T-helper 2 cell treated with Interferon-gamma antibody and Interleukin-4, amounts not matched to agents 5 μg/mL and 100 μg/mL, for 36 hours (primary cell): ENCODE results near the gene TUBGCP6.
A peak's percentile ranks its signal among the peaks of the same experiment; 100 is the strongest.
"Not testable (repeated sequence)": the region's sequence is repeated elsewhere in the genome, so short reads cannot be mapped to it uniquely, and the experiment has no call there.

Source experiments
- DNase-seq: peaks from one replicate; pipeline ENCODE4 v3.0.0; 2021; ENCODE audit warnings: low spot score
- H3K27ac Mint-ChIP-seq: one replicate; pipeline ENCODE4 v1.8.0; 2021; ENCODE audit warnings: mild to moderate bottlenecking, mixed read lengths
- H3K27me3 Mint-ChIP-seq: one replicate; pipeline ENCODE4 v1.8.0; 2021; ENCODE audit warnings: low read depth, mixed read lengths
- H3K36me3 Mint-ChIP-seq: one replicate; pipeline ENCODE4 v1.8.0; 2021; ENCODE audit warnings: low read depth, mixed read lengths
- H3K4me1 Mint-ChIP-seq: one replicate; pipeline ENCODE4 v1.8.0; 2021; ENCODE audit warnings: low read depth, mixed read lengths
- H3K4me3 Mint-ChIP-seq: one replicate; pipeline ENCODE4 v1.8.0; 2022; ENCODE audit warnings: mild to moderate bottlenecking, moderate library complexity, mixed read lengths
- H3K9me3 Mint-ChIP-seq: one replicate; pipeline ENCODE4 v1.8.0; 2021; ENCODE audit warnings: mixed read lengths

TUBGCP6 gene

DNA sequence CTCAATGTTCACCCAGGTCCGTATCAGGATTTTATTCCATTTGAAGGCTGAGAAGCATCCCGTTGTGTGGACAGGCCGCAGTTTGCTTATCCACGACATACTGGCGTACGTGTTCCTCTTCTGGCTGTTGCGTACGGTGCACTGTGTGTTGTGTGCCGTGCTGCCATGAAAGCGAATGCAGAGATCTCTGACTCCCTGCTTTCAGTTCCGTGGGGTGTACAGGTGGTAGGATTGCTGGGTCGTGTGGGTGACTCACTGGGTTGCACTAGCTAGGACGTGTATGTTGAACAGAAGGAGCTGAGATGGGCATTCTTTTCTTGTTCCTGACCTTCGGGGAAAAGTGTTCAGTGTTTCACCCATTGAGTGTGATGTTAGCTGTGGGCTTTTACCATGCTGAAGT, 33.7 kb downstream of the TUBGCP6 start:
- Mint-ChIP-seq H3K9me3 (no peaks in the 10 kb centered on the region), H3K27ac (no peak overlapping the region), H3K4me3 (no peak overlapping the region), H3K27me3 (no peaks in the 10 kb centered on the region), H3K4me1 (peaks cover 3% of the 10 kb centered on the region), H3K36me3 (peaks cover 31% of the 10 kb centered on the region)
- DNase-seq: no peak

DNA sequence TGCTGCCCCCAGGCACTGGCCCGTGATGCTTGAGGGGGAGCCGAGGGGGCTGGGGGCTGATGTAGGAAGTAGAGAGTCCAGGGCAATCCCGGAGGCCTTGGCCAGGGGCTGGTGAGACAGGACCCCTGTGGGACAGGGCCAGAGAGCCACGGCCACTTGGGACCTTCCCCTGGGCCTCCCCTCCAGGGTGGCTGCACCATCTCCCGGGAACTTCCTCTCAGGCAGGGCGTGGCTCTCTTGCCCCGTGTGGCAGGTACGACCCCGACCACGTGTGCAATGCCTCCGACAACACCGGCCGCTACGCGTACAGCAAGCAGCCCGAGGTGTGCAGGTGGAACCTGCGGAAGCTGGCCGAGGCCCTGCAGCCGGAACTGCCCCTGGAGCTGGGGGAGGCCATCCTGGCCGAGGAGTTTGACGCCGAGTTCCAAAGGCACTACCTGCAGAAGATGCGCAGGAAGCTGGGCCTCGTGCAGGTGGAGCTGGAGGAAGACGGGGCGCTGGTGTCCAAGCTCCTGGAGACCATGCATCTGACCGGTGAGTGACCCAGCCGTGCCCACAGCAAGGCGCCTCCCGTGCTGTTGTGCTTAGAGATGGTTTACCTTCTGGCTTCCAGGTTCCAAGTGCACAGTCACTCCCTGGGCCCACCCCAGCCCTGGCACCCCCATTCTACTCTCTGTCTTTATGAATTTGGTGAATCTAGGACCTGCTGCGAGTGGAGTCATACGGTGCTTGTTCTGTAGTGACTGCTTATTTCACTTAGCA, 34.3 kb downstream of the TUBGCP6 start:
- peaks cover 3% of the 10 kb centered on the region for H3K4me1 Mint-ChIP-seq
- H3K36me3 Mint-ChIP-seq: peaks cover 27% of the 10 kb centered on the region
- no peaks in the 10 kb centered on the region for H3K27me3 Mint-ChIP-seq
- no peak overlapping the region for H3K27ac Mint-ChIP-seq
- no peaks in the 10 kb centered on the region for H3K9me3 Mint-ChIP-seq
- H3K4me3 Mint-ChIP-seq: no peak overlapping the region
- DNase-seq: no peak

DNA sequence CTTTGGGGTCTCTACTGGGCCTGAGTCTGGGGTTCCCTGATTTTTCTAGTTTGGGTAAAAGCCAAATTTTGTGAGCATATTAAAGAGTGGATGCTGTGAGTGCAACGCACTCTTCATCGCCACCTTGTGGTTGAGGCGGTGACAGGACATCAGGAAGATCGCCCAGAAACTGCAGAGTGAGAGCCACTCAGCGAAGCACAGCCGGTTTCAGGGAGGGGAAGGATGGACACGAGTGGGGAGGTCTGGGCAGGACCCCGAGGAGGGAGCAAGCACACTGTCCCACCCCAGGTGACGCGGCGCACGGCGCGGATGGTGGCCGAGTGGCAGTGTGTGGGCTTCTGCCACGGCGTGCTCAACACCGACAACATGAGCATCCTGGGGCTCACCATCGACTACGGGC, 34.9 kb downstream of the TUBGCP6 start:
- Mint-ChIP-seq H3K9me3 (no peaks in the 10 kb centered on the region), H3K4me3 (no peak overlapping the region), H3K4me1 (peaks cover 4% of the 10 kb centered on the region), H3K27ac (peak overlapping the region; percentile 27), H3K36me3 (peaks cover 24% of the 10 kb centered on the region), H3K27me3 (no peaks in the 10 kb centered on the region)
- DNase-seq: peak; percentile 45

DNA sequence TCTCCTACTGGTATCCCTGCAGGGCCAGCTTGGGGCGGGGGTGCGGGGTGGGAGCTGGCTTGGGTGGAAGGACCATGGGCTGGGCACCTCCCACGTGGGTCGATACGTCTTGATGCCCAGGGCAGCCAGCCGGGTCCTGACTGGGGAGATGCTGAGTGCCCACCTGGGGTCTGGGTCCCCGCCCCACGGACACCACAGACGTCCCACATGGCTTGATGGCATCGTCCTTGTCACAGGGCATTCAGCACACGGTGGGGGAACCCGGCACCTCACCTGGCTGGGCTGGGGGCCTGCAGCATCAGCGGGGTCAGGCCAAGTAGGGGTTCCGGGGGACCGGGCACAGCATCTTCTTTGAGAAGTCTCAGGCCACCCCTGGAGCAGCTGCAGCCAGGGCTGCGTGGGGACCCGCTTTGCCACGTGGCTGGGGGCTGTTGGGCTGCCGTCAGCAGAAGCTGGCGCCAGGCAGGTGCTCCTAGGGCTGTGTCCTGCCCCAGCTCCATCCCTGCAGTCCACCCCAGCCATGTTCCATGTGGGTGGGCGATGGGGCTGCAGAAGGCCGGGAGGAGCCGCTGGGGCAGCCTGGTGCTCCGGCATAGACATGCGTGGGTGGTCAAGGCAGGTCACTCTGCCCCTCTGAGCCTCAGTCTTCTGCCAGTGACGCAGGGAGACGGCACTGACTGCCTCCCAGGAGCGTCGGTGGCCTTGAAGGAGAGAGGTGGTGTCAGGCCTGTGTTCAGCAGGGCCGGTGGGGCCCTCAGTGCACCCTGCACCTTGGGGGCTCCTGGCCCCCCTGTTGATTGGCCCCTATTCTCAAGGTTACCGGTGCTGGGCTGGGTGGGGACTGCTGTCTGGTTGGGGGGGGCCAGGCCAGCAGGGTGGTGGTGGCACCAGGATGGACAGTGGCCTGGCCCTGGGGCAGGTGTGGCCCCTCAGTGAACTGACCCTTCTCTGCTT, 35.6 kb downstream of the TUBGCP6 start:
- DNase-seq: no peak
- peaks cover 23% of the 10 kb centered on the region for H3K36me3 Mint-ChIP-seq
- H3K4me3 Mint-ChIP-seq: no peak overlapping the region
- H3K27ac Mint-ChIP-seq: no peak overlapping the region
- no peaks in the 10 kb centered on the region for H3K27me3 Mint-ChIP-seq
- H3K9me3 Mint-ChIP-seq: no peaks in the 10 kb centered on the region
- H3K4me1 Mint-ChIP-seq: peaks cover 5% of the 10 kb centered on the region

DNA sequence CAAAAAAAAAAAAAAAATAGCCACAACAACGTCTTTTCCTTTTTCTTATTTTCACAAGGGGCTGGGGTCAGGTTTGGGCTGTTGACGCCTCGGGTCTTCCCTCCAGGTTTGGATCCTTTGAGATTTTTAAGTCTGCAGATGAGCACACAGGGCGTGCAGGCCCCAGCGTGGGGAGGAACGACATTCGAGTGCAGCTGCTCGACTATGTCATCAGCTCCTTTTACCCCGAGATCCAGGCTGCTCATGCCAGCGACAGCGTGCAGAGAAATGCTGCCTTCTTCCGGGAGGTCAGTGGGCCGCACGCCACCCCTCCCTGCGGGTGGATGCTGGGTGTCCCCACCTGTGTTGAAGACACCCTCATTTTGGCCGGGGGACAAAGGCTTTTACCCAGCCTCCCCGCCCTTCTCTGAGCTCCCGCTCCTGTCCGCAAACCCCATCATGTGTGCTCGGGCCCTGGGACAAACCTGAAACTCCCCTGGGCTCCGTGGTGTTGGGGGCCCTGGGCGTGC, 36.3 kb downstream of the TUBGCP6 start:
- Mint-ChIP-seq H3K4me1 (peaks cover 7% of the 10 kb centered on the region), H3K27ac (no peak overlapping the region), H3K36me3 (peaks cover 25% of the 10 kb centered on the region), H3K9me3 (no peaks in the 10 kb centered on the region), H3K4me3 (no peak overlapping the region), H3K27me3 (no peaks in the 10 kb centered on the region)
- DNase-seq: no peak

DNA sequence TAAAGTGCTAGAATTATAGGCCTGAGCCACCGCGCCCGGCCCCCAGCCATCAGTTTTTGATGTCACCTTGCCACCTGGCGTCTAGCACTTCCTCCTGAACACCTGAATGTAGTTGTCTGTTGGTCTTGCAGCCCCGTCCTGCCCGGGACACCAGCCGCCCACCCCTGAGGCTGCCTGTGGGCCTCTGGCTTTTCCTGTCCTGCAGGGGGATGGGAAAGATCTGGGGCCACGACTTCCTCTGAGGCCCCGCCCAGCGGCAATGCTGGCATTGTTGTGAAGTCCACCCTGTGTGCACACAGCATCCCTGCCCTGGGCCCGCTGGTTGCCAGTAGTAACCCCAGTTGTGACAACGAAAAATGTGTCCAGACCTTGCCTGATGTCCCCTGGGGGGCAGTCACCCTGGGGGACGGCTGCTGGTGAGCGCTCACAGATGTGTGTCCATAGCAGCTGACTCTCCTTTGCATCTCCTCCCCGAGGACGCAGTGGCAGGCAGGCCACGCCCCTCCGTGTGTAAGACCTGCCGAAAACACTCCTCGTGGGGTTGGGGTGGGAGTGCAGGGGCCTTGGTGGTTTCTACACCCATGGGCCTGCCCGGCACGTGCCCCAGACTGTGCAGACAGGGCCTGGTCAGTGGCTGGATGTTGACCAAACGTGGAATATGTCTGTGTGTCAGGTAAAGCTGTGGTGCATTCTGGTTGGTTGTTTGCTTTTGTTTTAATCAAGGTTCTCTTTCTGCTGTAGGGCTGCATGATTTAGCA, 37.3 kb downstream of the TUBGCP6 start:
- Mint-ChIP-seq H3K4me3 (no peak overlapping the region), H3K36me3 (peaks cover 28% of the 10 kb centered on the region), H3K4me1 (peaks cover 7% of the 10 kb centered on the region), H3K9me3 (no peaks in the 10 kb centered on the region), H3K27ac (no peak overlapping the region), H3K27me3 (no peaks in the 10 kb centered on the region)
- no peak for DNase-seq

DNA sequence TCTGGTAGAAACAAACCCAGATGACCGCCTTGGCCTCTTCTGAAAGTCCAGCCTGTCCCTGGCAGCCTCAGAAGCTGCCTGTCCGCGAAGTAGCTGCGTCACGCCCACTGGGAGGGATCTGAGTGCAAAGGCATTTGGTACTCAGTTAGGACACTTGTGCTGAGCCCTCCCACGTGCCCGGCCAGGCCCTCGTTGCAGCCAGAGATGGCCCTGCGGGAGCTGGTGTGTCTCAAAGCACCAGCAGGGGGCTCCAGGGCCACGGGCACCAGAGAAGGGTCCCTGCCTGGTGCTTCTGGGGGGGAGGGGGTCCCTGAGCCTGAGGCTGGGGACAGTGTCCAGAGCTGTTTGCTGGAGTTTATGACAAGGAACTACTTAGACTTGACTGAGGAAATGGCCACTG, 38.2 kb downstream of the TUBGCP6 start:
- H3K27ac Mint-ChIP-seq: no peak overlapping the region
- H3K36me3 Mint-ChIP-seq: peaks cover 28% of the 10 kb centered on the region
- H3K27me3 Mint-ChIP-seq: no peaks in the 10 kb centered on the region
- no peaks in the 10 kb centered on the region for H3K9me3 Mint-ChIP-seq
- H3K4me3 Mint-ChIP-seq: no peak overlapping the region
- DNase-seq: no peak
- peaks cover 14% of the 10 kb centered on the region for H3K4me1 Mint-ChIP-seq

DNA sequence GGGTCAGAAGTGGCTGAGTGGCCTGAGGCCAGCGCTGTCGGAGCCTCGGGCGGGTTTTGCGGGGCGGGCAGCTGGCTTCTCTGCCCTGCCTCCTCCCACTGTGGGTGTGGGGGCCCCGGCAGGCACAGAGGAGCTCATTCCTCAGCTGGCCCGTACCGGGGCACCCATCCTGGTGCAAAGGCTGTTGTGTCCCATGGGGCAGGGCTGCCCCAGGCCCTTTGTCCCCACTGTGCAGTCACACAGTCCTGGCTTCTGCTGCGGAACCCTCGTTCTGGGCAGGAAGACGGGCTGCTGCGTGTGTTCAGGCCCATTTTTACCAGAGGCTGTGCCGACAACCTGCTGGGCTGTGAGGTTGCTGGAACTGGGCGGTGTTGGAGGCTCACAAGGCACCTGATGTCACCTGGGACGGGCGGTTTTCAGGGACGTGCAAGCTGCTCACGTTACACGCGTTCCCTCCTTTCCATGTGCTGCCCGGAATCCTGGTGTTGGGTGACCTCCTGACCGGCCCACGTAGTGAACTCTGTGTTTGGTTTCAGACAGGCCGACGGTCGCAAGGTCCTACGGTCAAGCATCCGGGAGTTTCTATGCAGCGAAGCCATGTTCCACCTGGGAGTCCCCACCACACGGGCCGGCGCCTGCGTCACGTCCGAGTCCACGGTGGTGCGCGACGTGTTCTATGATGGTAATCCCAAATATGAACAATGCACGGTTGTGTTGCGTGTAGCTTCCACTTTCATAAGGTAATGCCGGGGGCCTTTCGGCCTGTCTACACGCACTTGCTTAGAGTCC, 38.8 kb downstream of the TUBGCP6 start:
- no peak overlapping the region for H3K27ac Mint-ChIP-seq
- peaks cover 14% of the 10 kb centered on the region for H3K4me1 Mint-ChIP-seq

DNA sequence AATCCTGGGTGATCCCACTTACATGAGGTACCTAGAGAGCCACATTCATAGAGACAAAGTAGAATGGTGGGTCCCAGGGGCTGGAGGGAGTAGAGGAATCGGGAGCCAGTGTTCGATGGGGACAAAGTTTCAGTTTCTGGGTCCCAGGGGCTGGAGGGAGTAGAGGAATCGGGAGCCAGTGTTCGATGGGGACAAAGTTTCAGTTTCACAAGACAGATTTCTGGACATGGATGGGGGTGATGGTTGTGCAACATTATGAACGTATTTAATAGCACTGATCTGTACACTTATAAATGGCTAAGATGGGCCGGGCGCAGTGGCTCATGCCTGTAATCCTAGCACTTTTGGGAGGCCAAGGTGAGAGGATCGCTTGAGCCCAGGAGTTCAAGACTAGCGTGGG, 39.8 kb downstream of the TUBGCP6 start:
- not testable (repeated sequence) for H3K27me3 Mint-ChIP-seq, H3K4me3 Mint-ChIP-seq, H3K9me3 Mint-ChIP-seq, DNase-seq, H3K27ac Mint-ChIP-seq
- Mint-ChIP-seq H3K36me3 (peaks cover 23% of the 10 kb centered on the region), H3K4me1 (peaks cover 14% of the 10 kb centered on the region)

More for the DNA sequence above, 38.8 kb downstream of the TUBGCP6 start:
- H3K36me3 Mint-ChIP-seq: peaks cover 24% of the 10 kb centered on the region
- no peaks in the 10 kb centered on the region for H3K9me3 Mint-ChIP-seq
- no peak for DNase-seq
- H3K27me3 Mint-ChIP-seq: no peaks in the 10 kb centered on the region
- no peak overlapping the region for H3K4me3 Mint-ChIP-seq

DNA sequence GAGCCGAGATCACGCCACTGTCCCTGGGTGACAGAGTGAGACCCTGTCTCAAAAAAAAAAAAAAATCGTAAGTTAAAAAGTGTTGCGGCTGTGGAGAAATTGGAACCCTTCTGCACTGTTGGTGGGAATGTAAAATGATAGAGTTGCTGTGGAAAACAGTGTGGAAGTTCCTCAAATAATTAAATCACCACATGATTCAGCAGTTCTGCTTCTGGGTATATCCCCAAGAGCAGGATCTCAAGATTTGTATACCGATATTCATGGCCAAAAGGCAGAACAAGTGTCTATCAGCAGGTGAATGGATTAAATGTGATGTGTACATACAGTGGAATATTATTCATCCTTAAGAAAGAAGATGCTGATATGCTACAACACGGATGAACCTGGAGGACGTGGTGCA, 40.3 kb downstream of the TUBGCP6 start:
- DNase-seq: no peak
- no peak overlapping the region for H3K4me3 Mint-ChIP-seq

DNA sequence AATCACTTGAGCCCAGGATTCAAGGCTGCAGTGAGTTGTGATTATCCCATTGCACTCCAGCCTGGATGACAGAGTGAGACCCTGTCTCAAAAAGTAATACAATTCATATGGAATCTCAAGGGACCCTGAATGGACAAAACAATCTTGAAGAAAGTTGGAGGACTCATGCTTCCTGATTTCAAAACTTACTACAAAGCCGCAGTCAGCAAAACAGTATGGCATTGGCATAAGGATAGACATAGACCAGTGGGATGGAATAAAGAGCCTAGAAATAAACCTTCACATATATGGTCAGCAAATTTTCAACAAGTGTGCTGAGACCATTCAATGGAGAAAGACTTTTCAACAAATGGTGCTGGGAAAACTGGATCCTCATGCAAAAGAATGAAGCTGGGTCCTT, 41.5 kb downstream of the TUBGCP6 start:
- no peak for DNase-seq
- peaks cover 23% of the 10 kb centered on the region for H3K36me3 Mint-ChIP-seq
- no peaks in the 10 kb centered on the region for H3K9me3 Mint-ChIP-seq
- H3K27me3 Mint-ChIP-seq: no peaks in the 10 kb centered on the region
- H3K4me3 Mint-ChIP-seq: no peak overlapping the region
- H3K4me1 Mint-ChIP-seq: peaks cover 16% of the 10 kb centered on the region
- H3K27ac Mint-ChIP-seq: no peak overlapping the region

More for the DNA sequence above, 40.3 kb downstream of the TUBGCP6 start:
- Mint-ChIP-seq H3K36me3 (peaks cover 20% of the 10 kb centered on the region), H3K9me3 (no peaks in the 10 kb centered on the region), H3K27ac (no peak overlapping the region), H3K27me3 (no peaks in the 10 kb centered on the region), H3K4me1 (peaks cover 13% of the 10 kb centered on the region)

DNA sequence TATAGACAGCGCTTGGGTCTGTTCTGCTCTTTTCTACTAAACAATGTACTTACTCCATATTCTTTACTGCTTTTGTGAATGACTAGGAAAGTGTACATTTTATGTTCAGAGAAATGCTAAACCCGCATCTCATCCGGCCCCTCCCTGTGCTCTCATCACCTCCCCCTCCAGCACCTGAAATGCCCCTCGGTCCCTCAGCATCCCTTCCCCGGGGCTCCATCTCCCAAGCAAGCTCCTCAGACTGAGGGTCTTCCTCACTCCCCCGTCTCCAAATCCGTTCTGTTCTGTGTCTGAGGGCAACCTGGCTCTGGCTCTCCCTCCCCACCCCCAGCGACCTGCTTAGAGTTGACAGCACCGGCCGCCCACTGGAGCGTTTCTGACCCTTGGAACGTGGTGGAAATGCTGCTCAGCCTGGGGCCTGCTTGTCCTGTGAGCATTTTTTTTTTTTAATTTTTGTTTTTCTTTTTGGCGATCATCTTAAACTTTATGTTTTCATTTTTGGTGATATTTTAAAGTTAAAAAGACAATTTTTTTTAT, 42.6 kb downstream of the TUBGCP6 start:
- H3K9me3 Mint-ChIP-seq: no peaks in the 10 kb centered on the region
- peaks cover 16% of the 10 kb centered on the region for H3K4me1 Mint-ChIP-seq
- peak overlapping the region; percentile 86 for H3K4me3 Mint-ChIP-seq
- H3K27me3 Mint-ChIP-seq: no peaks in the 10 kb centered on the region
- DNase-seq: no peak
- H3K27ac Mint-ChIP-seq: peak overlapping the region; percentile 64
- peaks cover 23% of the 10 kb centered on the region for H3K36me3 Mint-ChIP-seq
